NCI-H446 treated with DMSO at 0.1 percent for 48 hours (cell line): Measurements from ENCODE around the gene NHS.

Source experiments
- DNase-seq: peaks from one replicate; lab custom pipeline; 2025; lab: John Stamatoyannopoulos, UW

Gene NHS

GRCh38 chrX:17623750-17624149, 248.8 kb downstream of the NHS start:
- no peak for DNase-seq

- DNase-seq: no peak
Measured at GRCh38 chrX:17627026-17627425, 252.0 kb downstream of the NHS start.

- DNase-seq: no peak
Measured at GRCh38 chrX:17628976-17629375, 254.0 kb downstream of the NHS start.

GRCh38 chrX:17629519-17629918, 254.5 kb downstream of the NHS start:
- DNase-seq: no peak

- no peak for DNase-seq
Measured at GRCh38 chrX:17631647-17632046, 256.6 kb downstream of the NHS start.

GRCh38 chrX:17632942-17633341, 257.9 kb downstream of the NHS start:
- no peak for DNase-seq

GRCh38 chrX:17633546-17633945, 258.5 kb downstream of the NHS start:
- DNase-seq: no peak

GRCh38 chrX:17634542-17635207, 259.7 kb downstream of the NHS start:
- no peak for DNase-seq

- no peak for DNase-seq
Measured at GRCh38 chrX:17635231-17635630, 260.2 kb downstream of the NHS start.

- no peak for DNase-seq
Measured at GRCh38 chrX:17637235-17637634, 262.2 kb downstream of the NHS start.

GRCh38 chrX:17638731-17639130, 263.7 kb downstream of the NHS start:
- DNase-seq: peak; percentile 73

GRCh38 chrX:17642891-17643290, 267.9 kb downstream of the NHS start:
- no peak for DNase-seq

- no peak for DNase-seq
Measured at GRCh38 chrX:17643528-17643927, 268.5 kb downstream of the NHS start.

GRCh38 chrX:17644001-17644400, 269.0 kb downstream of the NHS start:
- DNase-seq: no peak

- DNase-seq: no peak
Measured at GRCh38 chrX:17654116-17654515, 279.1 kb downstream of the NHS start.

- DNase-seq: no peak
Measured at GRCh38 chrX:17655211-17656034, 280.4 kb downstream of the NHS start.

GRCh38 chrX:17656035-17656418, 281.0 kb downstream of the NHS start:
- no peak for DNase-seq

GRCh38 chrX:17656556-17656955, 281.6 kb downstream of the NHS start:
- DNase-seq: no peak

- no peak for DNase-seq
Measured at GRCh38 chrX:17662391-17662790, 287.4 kb downstream of the NHS start.

- DNase-seq: no peak
Measured at GRCh38 chrX:17668929-17669328, 293.9 kb downstream of the NHS start.

- no peak for DNase-seq
Measured at GRCh38 chrX:17669458-17669857, 294.5 kb downstream of the NHS start.

- no peak for DNase-seq
Measured at GRCh38 chrX:17669891-17670290, 294.9 kb downstream of the NHS start.

- no peak for DNase-seq
Measured at GRCh38 chrX:17670874-17671273, 295.9 kb downstream of the NHS start.

GRCh38 chrX:17674601-17675000, 299.6 kb downstream of the NHS start:
- DNase-seq: no peak
